ENCODE results near the gene CEMIP2. TPM values are rescaled to one million over a fixed set of nuclear protein-coding genes. Genes with fewer than 3 reads are reported as not detected.

Gene CEMIP2
- polyA plus RNA-seq, 3 donors from 2014 or later = 16.9 to 32.7 (median 21.8) TPM

DNA sequence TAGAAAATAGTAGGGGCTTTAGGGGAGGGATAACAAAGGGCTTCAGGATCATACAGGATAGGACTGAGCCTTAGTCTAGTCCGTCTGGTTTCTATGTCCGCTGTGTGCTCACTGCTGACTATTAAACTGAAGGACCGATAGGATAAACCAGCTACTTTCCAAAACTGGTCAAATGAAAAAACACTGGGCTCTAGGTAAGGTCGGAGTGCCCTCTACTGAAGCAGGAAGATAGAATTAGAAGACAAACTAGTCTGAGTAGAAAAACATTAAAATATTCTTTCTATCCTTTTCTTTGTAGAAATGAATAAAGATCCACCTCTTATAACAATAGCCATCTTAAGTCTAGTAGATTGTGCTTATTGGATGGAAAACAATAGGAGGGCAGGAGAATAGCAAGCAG lies 133.6 kb downstream of the CEMIP2 start:
- H3K27ac Mint-ChIP-seq = peak overlapping the region in 1 of 6 donors; percentile 53
- H3K27me3 Mint-ChIP-seq (ENCODE audit: low read depth in 3 of 3) = peaks cover 1 to 3% (median 2%) of the 10 kb centered on the region in 3 donors
- no peak for DNase-seq
- no peak overlapping the region for H3K4me3 Mint-ChIP-seq
- peaks cover 0 to 1% (median 0%) of the 10 kb centered on the region in 6 donors for H3K9me3 Mint-ChIP-seq
- H3K4me1 Mint-ChIP-seq = peaks cover 26 to 30% of the 10 kb centered on the region in 2 donors
- H3K36me3 Mint-ChIP-seq = peaks cover 0 to 4% (median 0%) of the 10 kb centered on the region in 3 donors

Other genes with a start within 250 kb of the CEMIP2 start
- 10 to 100 TPM; 38.8 to 45.2 (median 39.5) TPM for gene ABHD17B, start 142.7 kb upstream of the CEMIP2 start, polyA plus RNA-seq
- gene C9orf85, start 143.1 kb upstream of the CEMIP2 start, polyA plus RNA-seq = 10 to 100 TPM; 10.9 to 16.0 (median 12.3) TPM